Measurements from ENCODE around the gene UPK3A.

Gene UPK3A

GRCh38 chr22:45334068-45334467 lies 49.3 kb downstream of the UPK3A start:
- no peak for TF ChIP-seq POLR2AphosphoS5 (IDR thresholded peaks at IDR 0.05; ENCODE audit: low read depth, low read length)
- no peak for TF ChIP-seq REST (IDR thresholded peaks at IDR 0.05; ENCODE audit: insufficient read depth in 1 of 2, low read depth in 2 of 2, low read length in 2 of 2)
- TF ChIP-seq TAF1 (IDR thresholded peaks at IDR 0.05; ENCODE audit: borderline replicate concordance, insufficient read depth, low read length): no peak
- no peak for TF ChIP-seq SIN3A (IDR thresholded peaks at IDR 0.05; ENCODE audit: borderline replicate concordance, insufficient read depth, low read length)
- TF ChIP-seq FOXP2 (optimal IDR thresholded peaks at IDR 0.05; ENCODE audit: borderline replicate concordance, extremely low read depth, extremely low read length, insufficient read depth): no peak

GRCh38 chr22:45334528-45334927 lies 49.8 kb downstream of the UPK3A start:
- TF ChIP-seq TAF1 (IDR thresholded peaks at IDR 0.05; ENCODE audit: borderline replicate concordance, insufficient read depth, low read length) (no peak), SIN3A (IDR thresholded peaks at IDR 0.05; ENCODE audit: borderline replicate concordance, insufficient read depth, low read length) (no peak), POLR2AphosphoS5 (IDR thresholded peaks at IDR 0.05; ENCODE audit: low read depth, low read length) (no peak), REST (IDR thresholded peaks at IDR 0.05; ENCODE audit: insufficient read depth in 1 of 2, low read depth in 2 of 2, low read length in 2 of 2) (no peak), FOXP2 (optimal IDR thresholded peaks at IDR 0.05; ENCODE audit: borderline replicate concordance, extremely low read depth, extremely low read length, insufficient read depth) (no peak)

GRCh38 chr22:45335021-45335818 lies 50.5 kb downstream of the UPK3A start:
- TF ChIP-seq TAF1 (IDR thresholded peaks at IDR 0.05; ENCODE audit: borderline replicate concordance, insufficient read depth, low read length) (no peak), FOXP2 (optimal IDR thresholded peaks at IDR 0.05; ENCODE audit: borderline replicate concordance, extremely low read depth, extremely low read length, insufficient read depth) (no peak)

GRCh38 chr22:45335854-45336522 lies 51.2 kb downstream of the UPK3A start:
- no peak for TF ChIP-seq REST (IDR thresholded peaks at IDR 0.05; ENCODE audit: insufficient read depth in 1 of 2, low read depth in 2 of 2, low read length in 2 of 2)
- no peak for TF ChIP-seq POLR2AphosphoS5 (IDR thresholded peaks at IDR 0.05; ENCODE audit: low read depth, low read length)
- no peak for TF ChIP-seq FOXP2 (optimal IDR thresholded peaks at IDR 0.05; ENCODE audit: borderline replicate concordance, extremely low read depth, extremely low read length, insufficient read depth)
- TF ChIP-seq TAF1 (IDR thresholded peaks at IDR 0.05; ENCODE audit: borderline replicate concordance, insufficient read depth, low read length): no peak
- no peak for TF ChIP-seq SIN3A (IDR thresholded peaks at IDR 0.05; ENCODE audit: borderline replicate concordance, insufficient read depth, low read length)

- TF ChIP-seq FOXP2 (optimal IDR thresholded peaks at IDR 0.05; ENCODE audit: borderline replicate concordance, extremely low read depth, extremely low read length, insufficient read depth) (no peak), SIN3A (IDR thresholded peaks at IDR 0.05; ENCODE audit: borderline replicate concordance, insufficient read depth, low read length) (no peak), POLR2AphosphoS5 (IDR thresholded peaks at IDR 0.05; ENCODE audit: low read depth, low read length) (no peak), TAF1 (IDR thresholded peaks at IDR 0.05; ENCODE audit: borderline replicate concordance, insufficient read depth, low read length) (no peak)
Observed at GRCh38 chr22:45336971-45337431, 52.3 kb downstream of the UPK3A start.

Data from PFSK-1 (cell line).